ENCODE results near the gene FIBIN. TPM values are rescaled to one million over a fixed set of nuclear protein-coding genes. Genes with fewer than 3 reads are reported as not detected.
"Not testable (repeated sequence)": the region's sequence is repeated elsewhere in the genome, so short reads cannot be mapped to it uniquely, and the experiment has no call there.

FIBIN gene
- total RNA-seq, 2 donors from 2014 or later = not detected

- Mint-ChIP-seq H3K4me3 (no peak overlapping the region), H3K27me3 (no peaks in the 10 kb centered on the region), H3K4me1 (ENCODE audit: low read depth in 2 of 2) (no peaks in the 10 kb centered on the region), H3K9me3 (peaks cover 4% of the 10 kb centered on the region), H3K36me3 (no peaks in the 10 kb centered on the region), H3K27ac (no peak overlapping the region)
- DNase-seq (ENCODE audit: low spot score) (no peak), ATAC-seq (no peak)
These were observed 751 bp downstream of the FIBIN start for GRCh38 chr11:26994631-26995095.

GRCh38 chr11:26995701-26996460, 2.0 kb downstream of the FIBIN start:
- no peak for DNase-seq (ENCODE audit: low spot score)
- Mint-ChIP-seq H3K27me3 (no peaks in the 10 kb centered on the region), H3K4me1 (ENCODE audit: low read depth in 2 of 2) (no peaks in the 10 kb centered on the region), H3K36me3 (no peaks in the 10 kb centered on the region), H3K27ac (no peak overlapping the region), H3K4me3 (no peak overlapping the region), H3K9me3 (peaks cover 3% of the 10 kb centered on the region)
- no peak for ATAC-seq

GRCh38 chr11:26997378-26997777, 3.5 kb downstream of the FIBIN start:
- no peak for ATAC-seq
- H3K4me3 Mint-ChIP-seq = no peak overlapping the region
- H3K4me1 Mint-ChIP-seq (ENCODE audit: low read depth in 2 of 2) = no peaks in the 10 kb centered on the region
- H3K9me3 Mint-ChIP-seq = peaks cover 3% of the 10 kb centered on the region
- no peaks in the 10 kb centered on the region for H3K36me3 Mint-ChIP-seq
- H3K27ac Mint-ChIP-seq = no peak overlapping the region
- DNase-seq (ENCODE audit: low spot score) = no peak
- no peaks in the 10 kb centered on the region for H3K27me3 Mint-ChIP-seq

GRCh38 chr11:27001136-27001730, 7.3 kb downstream of the FIBIN start:
- not testable (repeated sequence) for H3K9me3 Mint-ChIP-seq; H3K27me3 Mint-ChIP-seq; H3K36me3 Mint-ChIP-seq; DNase-seq (ENCODE audit: low spot score); ATAC-seq; H3K4me1 Mint-ChIP-seq (ENCODE audit: low read depth in 2 of 2); H3K4me3 Mint-ChIP-seq; H3K27ac Mint-ChIP-seq

- Mint-ChIP-seq H3K36me3 (no peaks in the 10 kb centered on the region), H3K9me3 (peaks cover 2% of the 10 kb centered on the region), H3K4me1 (ENCODE audit: low read depth in 2 of 2) (no peaks in the 10 kb centered on the region), H3K4me3 (no peak overlapping the region), H3K27ac (no peak overlapping the region), H3K27me3 (no peaks in the 10 kb centered on the region)
- ATAC-seq (no peak), DNase-seq (ENCODE audit: low spot score) (no peak)
These were observed 8.5 kb downstream of the FIBIN start for GRCh38 chr11:27002431-27002830.

DNA sequence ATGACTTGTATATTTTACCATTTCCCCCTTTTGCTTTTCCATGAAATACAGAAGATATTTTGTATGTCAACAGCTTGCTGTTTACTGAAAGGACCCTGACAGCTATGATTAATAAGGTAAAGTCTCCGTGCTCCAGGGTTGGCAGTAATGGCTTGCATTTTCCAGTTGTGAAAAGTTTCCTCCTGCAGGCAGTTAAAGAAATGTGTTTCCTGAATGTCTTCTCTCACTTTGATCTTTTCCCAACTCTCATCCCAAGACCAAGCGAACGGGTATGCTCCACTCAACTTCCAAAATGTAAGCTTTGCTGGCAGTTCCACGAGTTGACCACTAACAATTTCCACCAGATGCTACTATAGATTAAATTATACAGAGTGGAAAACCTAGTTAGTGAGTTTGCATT, 8.9 kb downstream of the FIBIN start:
- Mint-ChIP-seq H3K4me1 (ENCODE audit: low read depth in 2 of 2) (no peaks in the 10 kb centered on the region), H3K27me3 (no peaks in the 10 kb centered on the region), H3K4me3 (no peak overlapping the region), H3K36me3 (no peaks in the 10 kb centered on the region), H3K9me3 (peaks cover 2% of the 10 kb centered on the region), H3K27ac (no peak overlapping the region)
- no peak for ATAC-seq
- DNase-seq (ENCODE audit: low spot score) = no peak

DNA sequence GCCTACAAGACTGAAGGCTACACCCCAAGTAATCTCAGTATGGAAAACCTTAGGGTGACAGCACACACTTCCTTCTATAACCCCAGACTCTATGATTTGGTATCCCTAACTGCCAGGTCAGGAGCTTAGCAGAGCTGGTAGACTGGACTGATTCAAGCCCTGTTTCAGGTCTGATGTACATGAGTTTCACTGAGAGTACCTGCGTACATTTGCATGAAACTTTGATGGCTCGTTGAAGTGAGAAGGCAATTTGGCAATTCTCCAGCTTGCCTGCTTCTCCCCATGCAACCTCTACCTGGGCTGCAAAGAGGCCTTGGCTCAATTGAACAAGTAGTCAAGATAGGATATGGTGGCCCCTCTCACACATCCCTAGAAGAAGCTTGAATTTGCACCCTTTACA, 10.2 kb downstream of the FIBIN start:
- Mint-ChIP-seq H3K27ac (no peak overlapping the region), H3K4me1 (ENCODE audit: low read depth in 2 of 2) (no peaks in the 10 kb centered on the region), H3K4me3 (no peak overlapping the region), H3K9me3 (peaks cover 2% of the 10 kb centered on the region), H3K36me3 (no peaks in the 10 kb centered on the region), H3K27me3 (no peaks in the 10 kb centered on the region)
- ATAC-seq = no peak
- no peak for DNase-seq (ENCODE audit: low spot score)

GRCh38 chr11:27008811-27009535, 15.1 kb downstream of the FIBIN start:
- Mint-ChIP-seq H3K27ac (no peak overlapping the region), H3K27me3 (no peaks in the 10 kb centered on the region), H3K4me3 (no peak overlapping the region), H3K36me3 (no peaks in the 10 kb centered on the region), H3K9me3 (peaks cover 3% of the 10 kb centered on the region), H3K4me1 (ENCODE audit: low read depth in 2 of 2) (no peaks in the 10 kb centered on the region)
- ATAC-seq (no peak), DNase-seq (ENCODE audit: low spot score) (no peak)

- H3K36me3 Mint-ChIP-seq = no peaks in the 10 kb centered on the region
- DNase-seq (ENCODE audit: low spot score) = no peak
- no peaks in the 10 kb centered on the region for H3K4me1 Mint-ChIP-seq (ENCODE audit: low read depth in 2 of 2)
- ATAC-seq = no peak
- no peak overlapping the region for H3K4me3 Mint-ChIP-seq
- no peak overlapping the region for H3K27ac Mint-ChIP-seq
- H3K9me3 Mint-ChIP-seq = peaks cover 7% of the 10 kb centered on the region
- no peaks in the 10 kb centered on the region for H3K27me3 Mint-ChIP-seq
These were observed 17.8 kb downstream of the FIBIN start for GRCh38 chr11:27011560-27012233.

DNA sequence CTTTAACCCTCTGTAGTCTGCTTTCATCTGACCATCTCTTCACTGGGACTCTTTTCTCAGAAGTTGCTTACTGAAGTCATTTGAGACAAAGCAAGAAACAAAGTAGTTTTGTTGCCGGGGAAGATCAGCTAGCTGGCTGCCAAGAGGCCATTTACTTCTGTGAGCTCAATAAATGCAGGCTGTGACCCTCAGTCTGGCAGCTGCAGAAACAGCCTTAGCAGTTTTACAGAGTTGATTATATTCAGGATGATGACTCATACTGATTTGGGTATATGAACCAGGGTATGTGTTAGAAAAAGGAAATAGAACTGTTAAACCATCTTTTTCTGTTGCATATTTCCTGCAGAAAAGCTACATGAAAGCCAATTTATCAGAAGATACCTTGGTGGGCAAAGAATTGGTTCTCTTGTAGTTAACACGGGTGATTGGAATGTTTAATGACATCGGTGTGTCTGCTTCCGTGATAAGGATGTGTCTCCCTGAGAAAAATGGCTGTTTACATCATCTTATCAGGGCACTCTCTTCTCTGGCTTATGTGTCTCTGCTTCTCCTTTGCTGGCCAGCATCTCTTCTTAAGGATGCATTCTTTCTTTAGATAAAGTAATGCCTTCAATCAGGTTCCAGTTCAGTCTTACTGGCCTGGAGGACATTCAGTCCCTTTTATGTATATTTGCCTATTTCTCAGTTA, 18.5 kb downstream of the FIBIN start:
- no peak for ATAC-seq
- Mint-ChIP-seq H3K36me3 (no peaks in the 10 kb centered on the region), H3K27ac (no peak overlapping the region), H3K4me3 (no peak overlapping the region), H3K9me3 (peaks cover 11% of the 10 kb centered on the region), H3K27me3 (no peaks in the 10 kb centered on the region), H3K4me1 (ENCODE audit: low read depth in 2 of 2) (no peaks in the 10 kb centered on the region)
- DNase-seq (ENCODE audit: low spot score) = no peak

DNA sequence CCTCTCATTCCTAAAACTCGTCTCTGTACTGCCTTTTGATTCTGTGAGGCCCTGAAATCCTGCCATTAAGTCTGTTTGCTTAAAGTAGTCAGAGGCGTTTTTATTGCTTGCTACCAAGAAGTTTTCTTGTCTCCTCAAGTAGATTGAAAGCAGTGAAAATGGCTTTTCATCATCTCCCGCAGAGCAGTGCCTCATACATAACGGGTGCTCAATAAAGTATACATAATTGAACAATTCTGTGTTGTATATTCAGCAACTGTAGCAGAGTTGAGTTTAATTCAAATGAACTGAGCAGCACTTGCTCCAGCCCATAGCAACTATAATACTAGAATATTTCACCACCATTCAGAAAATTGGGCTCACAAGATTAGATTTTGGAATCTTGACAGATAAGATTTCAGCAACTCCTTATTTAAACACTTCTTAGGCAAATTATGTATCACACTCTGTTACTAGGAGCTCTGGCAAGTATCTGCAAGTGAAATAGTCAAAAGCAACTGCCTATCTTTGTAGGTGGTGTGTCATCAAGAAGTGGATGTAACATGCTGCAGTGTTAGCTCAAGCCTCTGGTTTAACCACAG, 20.0 kb downstream of the FIBIN start:
- ATAC-seq = no peak

DNA sequence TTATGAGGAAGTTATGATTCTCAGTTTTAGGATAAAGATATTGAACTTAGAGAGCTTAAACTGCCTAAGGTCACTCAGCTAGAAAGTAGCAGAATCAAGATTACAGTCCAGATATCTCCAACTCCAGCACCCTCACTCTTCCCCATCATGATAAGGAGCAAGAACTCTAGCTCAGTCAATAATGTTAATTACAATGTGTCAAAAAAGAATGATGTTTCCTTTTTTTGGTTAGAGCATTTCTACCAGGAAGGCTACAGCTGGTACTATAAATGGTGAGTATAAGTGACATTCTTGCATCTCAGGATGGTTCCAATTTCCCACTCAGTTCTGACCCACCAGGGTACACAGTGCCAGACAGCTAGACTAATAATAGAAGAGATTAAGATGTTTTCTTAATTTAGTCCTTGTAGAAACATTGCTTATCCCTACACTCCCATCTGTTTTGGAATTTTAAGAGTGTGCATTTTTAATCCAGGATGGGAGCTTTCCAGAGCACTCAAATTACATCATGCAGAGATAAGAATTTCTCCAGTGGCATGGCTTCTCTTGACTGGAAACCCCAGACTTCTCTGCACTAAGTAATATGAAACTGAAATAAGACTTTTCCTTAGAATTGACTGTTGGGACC, 25.1 kb downstream of the FIBIN start:
- ATAC-seq = no peak
- no peaks in the 10 kb centered on the region for H3K36me3 Mint-ChIP-seq
- H3K4me1 Mint-ChIP-seq (ENCODE audit: low read depth in 2 of 2) = no peaks in the 10 kb centered on the region
- H3K27ac Mint-ChIP-seq = no peak overlapping the region
- DNase-seq (ENCODE audit: low spot score) = no peak
- no peak overlapping the region for H3K4me3 Mint-ChIP-seq
- H3K9me3 Mint-ChIP-seq = peaks cover 13% of the 10 kb centered on the region
- no peaks in the 10 kb centered on the region for H3K27me3 Mint-ChIP-seq

More for the DNA sequence above, 20.0 kb downstream of the FIBIN start:
- peaks cover 11% of the 10 kb centered on the region for H3K9me3 Mint-ChIP-seq
- no peak overlapping the region for H3K4me3 Mint-ChIP-seq
- no peak overlapping the region for H3K27ac Mint-ChIP-seq
- H3K36me3 Mint-ChIP-seq = no peaks in the 10 kb centered on the region
- H3K27me3 Mint-ChIP-seq = no peaks in the 10 kb centered on the region
- no peaks in the 10 kb centered on the region for H3K4me1 Mint-ChIP-seq (ENCODE audit: low read depth in 2 of 2)
- no peak for DNase-seq (ENCODE audit: low spot score)

DNA sequence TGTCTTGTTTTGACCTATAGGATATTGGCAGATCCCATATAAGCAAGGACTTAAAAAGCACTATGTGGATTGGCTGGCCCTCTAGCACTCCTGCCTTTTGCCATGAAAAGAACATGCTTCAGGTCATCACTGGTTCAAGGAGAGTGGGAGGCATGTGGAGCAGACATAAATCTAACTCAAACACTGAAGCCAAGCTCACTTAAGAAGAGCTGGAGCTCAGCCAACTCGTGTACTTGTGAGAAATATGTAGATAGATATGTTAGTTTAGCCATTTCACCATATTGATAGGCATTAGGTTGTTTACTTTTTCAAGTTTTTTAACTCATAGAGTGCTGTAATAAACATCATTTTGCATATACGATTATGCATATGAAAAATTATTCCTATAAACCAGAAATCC, 26.8 kb downstream of the FIBIN start:
- no peak overlapping the region for H3K4me3 Mint-ChIP-seq
- ATAC-seq (no peak), DNase-seq (ENCODE audit: low spot score) (no peak)
- H3K4me1 Mint-ChIP-seq (ENCODE audit: low read depth in 2 of 2) = no peaks in the 10 kb centered on the region
- H3K27me3 Mint-ChIP-seq = no peaks in the 10 kb centered on the region
- H3K27ac Mint-ChIP-seq = no peak overlapping the region
- peaks cover 13% of the 10 kb centered on the region for H3K9me3 Mint-ChIP-seq
- no peaks in the 10 kb centered on the region for H3K36me3 Mint-ChIP-seq

Data from natural killer cell treated with Interleukin-12 subunit alpha and Interleukin-12 subunit beta and Interleukin-15 and Interleukin-18, amount 100 ng/mL, for 72 hours (primary cell).